DMS153 (cell line): ENCODE data around the gene POPDC3.
A peak's percentile ranks its signal among the peaks of the same experiment; 100 is the strongest.

Source experiments
- DNase-seq: peaks from one replicate; lab custom pipeline; 2025; lab: John Stamatoyannopoulos, UW

Gene POPDC3

DNA sequence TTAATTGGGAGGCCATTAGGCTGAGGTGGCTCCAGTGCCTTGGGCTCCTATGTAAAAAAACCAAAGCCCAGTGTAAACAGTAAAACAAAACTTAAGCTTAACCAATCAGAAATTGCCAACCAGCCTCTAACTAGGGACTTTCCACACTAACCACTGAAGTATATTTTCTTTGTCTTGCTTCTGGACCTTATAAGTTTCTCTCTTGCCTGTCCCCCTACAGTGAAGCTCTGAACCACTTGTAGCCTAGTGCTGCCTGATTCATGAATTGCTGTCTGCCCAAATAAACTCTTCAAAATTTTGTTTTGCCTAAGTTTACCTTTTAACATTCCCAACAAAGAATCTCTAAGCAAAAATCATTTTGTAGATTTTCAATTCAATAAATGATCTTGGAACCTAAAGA, 28.2 kb downstream of the POPDC3 start:
- no peak for DNase-seq

DNA sequence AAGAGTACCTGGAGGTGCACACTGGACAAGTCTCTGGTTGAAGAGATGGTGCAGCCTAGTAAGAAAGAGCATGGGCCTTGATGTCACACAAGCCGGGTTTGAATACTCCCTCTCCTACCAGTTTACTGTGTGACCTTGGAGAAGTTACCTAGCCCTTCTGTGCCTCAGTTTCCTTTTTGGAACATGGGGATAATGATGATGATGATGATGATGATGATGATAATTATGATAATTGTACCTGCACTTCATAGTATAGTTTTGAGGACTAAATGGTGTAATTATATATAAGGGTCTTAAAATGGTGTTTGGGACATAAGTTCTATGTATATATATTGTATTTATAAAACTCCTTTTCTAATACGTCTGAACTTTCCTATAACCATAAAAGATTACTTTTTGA, 41.7 kb downstream of the POPDC3 start:
- DNase-seq, result no peak

DNA sequence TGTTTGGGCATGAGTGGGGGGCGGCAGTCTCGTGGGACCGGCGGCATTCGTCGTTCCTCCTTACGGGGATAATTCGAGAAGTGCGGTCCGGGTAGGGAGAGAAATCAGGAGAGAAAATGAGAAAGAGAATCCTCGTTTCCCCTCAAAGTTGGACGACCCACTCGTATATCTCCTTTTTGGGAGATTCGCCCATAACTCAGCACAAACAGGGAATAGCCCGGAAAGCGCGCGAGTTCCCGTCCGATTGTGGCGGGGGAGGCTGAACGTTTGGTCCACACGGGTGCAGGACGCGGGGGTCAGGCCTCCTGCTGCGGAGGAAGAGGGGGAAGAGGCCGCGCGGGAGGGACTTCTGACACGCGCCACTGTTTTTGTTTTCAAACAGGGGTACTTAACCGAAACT, 42.4 kb downstream of the POPDC3 start:
- no peak for DNase-seq

DNA sequence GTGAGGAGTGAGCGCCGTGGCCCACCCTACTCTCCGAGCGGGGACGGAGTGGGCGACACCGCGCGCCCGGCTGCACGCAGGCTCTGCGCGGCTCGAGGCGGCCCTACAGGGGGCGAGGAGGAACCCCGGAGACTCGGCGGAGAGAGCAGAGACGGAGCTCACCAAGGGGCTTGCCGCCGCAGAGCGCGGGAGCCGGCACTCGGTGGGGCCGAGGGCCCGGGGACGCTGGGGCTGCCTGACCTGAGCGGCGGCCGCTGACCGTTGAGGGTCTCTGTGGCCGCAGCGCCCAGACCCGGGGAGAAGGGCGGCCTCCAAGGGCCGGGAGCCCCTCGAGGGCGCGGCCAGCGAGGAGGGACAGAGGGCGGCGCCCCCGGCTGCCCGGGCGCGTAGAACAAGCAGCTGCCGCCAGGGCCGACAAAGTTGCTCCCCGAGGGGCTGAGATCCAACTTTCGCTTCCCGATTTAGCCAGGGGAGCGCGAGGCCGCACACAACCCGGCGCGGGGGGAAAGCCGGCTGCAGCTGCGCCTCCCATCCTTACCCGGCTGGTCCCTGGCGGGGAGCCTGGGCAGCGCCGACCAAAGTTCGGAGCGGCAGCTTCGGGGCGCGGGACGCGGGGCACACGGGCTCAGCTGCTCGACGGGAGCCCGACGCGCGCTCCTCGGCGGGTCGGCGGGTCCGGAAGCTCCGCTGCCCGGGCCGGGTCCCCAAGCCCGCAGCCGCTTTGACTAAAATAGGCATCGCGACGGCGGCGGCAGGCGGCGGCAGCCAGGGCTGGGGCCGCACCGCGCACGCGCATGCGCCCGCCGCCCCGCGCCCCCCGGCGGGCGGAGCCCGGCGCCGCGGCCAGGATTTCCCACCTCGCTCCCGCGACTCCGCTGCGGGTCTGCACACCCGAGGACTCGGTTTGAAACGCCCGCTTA, 43.1 kb downstream of the POPDC3 start:
- DNase-seq, result peak; percentile 23

DNA sequence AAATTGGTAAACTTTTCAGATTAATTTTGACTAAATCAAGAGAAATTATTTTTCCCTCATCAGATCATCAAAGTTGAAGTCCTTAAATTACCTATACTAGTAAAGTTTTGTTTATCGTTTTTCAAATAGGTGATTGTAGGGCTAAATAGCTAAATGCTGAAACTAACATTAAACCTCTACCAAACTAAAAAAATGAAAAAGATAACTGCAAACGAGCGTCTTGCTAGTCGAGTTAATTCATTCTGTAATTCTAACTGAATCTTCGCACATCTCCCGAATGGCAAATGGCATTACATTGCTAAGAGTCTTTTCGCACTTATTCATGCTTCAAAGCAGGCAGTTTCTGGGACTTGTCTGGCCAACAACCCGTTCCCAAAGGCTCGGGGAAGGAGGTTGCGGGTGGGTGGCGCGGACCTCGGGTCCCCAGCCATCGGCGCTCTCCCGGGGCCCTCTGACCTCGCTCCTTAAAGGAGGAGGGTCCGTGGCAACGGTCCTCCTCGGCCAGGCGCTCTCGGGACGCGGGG, 43.8 kb downstream of the POPDC3 start:
- DNase-seq, result no peak

DNA sequence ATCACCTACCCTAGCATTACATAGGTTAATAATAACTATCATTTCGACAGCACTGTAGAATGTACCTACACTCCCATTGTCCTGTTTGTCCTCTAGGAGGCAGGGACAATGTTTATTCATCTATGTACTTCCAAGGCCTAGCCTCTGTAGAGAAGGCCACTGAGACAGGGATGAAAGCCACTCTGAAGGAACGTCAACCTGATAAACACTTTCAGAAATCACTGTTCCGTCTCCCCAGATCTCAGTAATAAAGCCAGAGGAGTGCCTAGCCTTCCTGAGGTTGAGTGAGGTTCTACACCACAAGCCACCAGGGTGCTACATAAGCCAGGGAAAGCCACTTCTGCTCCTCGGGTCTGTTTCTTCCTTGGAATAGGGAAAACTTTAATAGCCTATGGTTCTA, 44.8 kb downstream of the POPDC3 start:
- peak; percentile 2 for DNase-seq

DNA sequence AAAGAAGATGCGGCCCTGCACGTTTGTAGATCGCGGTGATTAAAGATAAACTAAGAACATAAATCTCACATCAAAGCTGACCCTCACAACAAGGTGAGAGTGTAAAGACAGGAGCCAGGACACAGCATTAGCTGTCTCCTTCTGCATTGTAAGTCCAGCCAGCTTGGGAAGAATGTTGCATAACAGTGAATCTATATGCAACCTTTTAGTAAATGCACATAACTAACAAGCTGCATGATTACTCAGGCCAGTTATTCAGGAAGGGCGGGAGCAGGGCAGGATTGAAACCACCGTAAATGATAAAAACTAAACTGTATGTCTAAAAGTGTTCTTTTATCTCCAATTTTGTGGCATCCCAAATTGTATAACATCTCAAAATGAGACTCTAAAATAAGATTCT, 57.1 kb downstream of the POPDC3 start:
- DNase-seq, result no peak

DNA sequence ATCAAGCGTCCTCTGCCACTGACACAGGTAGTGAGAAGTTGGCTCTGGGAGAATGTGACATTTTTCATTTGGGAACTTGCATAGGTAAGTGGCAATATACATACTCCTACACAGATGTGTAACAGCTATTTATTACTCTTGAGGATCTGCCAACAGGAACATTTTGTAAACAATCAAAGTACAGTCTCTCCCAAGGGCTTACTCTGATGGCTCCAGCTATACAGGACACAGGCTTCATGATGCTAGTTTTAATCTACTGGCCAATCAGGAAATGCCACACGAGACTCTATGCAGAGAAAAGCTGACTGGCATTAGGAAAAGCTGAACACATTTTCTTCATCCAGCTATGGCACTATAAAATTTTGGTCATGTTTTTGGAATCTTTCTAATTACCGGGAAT, 57.8 kb downstream of the POPDC3 start:
- peak; percentile 71 for DNase-seq

DNA sequence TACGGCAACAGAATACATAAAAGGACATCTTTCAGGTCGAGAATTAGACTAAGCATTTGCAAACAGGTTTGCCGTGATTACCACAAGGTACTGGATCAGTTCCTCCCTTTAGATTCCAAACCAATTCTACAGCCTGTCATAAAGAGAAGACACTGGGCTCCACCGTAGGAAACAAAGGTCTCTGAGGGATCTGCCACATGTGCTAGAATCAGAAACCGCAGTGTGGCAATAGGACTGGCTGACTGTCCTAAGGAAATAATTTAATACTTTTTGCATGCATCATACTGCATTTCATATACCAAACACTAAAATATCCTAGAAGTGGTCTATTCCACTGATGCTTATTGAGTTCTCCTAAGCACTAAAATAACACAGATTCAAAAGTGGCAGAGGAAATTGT, 59.2 kb downstream of the POPDC3 start:
- no peak for DNase-seq

DNA sequence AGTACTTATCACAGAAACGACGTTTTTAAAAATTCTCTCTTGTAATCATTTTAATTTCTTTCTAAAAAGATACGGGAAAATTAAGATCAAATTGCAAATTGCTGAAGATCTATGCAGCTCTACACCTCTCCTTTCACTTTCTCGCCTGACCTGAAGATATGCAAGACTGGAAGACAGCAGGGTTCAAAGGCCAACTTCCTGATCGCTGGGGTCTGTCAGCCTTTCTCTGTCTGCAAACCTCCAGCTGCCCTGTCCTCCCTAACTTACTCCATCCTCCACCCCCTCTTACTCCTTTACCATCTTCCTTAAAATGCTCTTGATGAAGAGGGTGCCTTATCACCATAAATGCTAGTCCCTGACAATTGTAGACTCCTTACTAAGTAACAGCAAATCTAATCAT, 63.7 kb downstream of the POPDC3 start:
- DNase-seq, result no peak

DNA sequence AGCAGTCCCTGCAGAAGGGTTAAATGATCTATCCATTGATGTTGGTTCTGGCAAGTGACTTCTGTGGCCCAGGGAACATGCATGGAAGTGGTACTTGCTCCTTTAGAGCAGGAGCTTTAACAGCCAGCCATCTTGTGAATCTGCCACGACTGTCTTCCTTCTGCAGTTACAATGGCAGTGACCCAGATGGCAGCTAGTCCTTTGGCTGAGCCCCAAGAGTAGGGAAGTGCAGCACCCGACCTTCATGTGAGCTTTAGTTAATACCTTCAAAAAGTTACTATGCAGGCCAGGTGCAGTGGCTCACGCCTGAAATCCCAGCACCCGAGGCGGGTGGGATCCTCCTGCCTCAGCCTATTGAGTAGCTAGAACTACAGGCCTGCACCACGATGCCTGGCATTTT, 66.4 kb downstream of the POPDC3 start:
- no peak for DNase-seq

DNA sequence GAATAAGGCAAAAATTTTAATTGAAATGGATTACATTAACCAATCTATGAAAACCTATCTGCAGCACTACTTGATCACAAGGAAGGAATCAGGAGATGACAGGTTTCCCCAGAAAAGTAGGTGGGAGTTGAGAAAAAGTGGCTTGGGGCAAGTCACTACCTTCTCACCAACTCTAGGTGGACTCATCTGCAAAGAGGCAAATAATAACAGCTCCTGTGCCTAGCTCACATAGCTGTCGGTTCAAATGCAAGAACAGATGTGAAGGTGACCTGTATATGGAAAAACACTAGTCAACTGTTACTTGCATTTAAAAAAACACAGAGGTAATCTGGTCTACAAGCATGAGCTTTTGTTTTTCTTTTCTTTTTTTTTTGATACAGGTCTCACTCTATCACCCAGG, 67.2 kb downstream of the POPDC3 start:
- DNase-seq, result no peak

DNA sequence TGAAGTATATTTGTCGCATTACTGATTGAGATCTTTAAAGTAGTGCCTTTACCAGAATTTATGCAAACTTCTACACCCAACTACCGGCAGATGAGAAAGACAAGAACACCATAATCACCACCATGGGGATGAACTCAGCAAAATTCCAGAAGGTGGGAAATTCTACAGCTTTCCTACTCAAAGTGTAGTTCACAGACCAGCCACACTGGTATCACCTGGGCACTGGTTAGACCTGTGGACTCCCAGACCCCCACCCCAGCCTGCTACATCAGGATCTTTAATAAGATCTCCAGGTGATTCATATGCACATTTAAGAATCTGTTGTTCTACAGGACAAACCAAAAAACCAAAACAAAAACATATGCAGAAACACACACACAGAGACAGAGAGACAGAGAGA, 67.9 kb downstream of the POPDC3 start:
- DNase-seq, result no peak

DNA sequence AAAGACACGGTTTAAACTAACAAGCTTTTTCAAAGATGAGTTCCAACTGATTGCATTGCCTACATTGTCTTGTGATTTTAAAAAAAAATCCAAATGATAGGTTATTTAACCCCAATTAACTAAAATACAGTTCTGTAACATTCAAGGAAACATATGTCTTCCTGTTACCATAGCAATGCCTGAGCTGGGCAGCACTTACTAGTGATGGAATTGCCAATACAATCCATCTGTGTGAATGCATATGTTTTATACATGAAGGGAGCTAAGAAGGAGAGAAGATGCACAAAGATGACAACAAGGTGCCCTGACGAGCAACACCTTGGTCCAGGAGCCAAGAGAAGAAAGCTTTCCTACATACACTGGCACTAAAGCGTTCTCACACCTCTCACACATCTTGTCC, 68.7 kb downstream of the POPDC3 start:
- DNase-seq, result no peak

DNA sequence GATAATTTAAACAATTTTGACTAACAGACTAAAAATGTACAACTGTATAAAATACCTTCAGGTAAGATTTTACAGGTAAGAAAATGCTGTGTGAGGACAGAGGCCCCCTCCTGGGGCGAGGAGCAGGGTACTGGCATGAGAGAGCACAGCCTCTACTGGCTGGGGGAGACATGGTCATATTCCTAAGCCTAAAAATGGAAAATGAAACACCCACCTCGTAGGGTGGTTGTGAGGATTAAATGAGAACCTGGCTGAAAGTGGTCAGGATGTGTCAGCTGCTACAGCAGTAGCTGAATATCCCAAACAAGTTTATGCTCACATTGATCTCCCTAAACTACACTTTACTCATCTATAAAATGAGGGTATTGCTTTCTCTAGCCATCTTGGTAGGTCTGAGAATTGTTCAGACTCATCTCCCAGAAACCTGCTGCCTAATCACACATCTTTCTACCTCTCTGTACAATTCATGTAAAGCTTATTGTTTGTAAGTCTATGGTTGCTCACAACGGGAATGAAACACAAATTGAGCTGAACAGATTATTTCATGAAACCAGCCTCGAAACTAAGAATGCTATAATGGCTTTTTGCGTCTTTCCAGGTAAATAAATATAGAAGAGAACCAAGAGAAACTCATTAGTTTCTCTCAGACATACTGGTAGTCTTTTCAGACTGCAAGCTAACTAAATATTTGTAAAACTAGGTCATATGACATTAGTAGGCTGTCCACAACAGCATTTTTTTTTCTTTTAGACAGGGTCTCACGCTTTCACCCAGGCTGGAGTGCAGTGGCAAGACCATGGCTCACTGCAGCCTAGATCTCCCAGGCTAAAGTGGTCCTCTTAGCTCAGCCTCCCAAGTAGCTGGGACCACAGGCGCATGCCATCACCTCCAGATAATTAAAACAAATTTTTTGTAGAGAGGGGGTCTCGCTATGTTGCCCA, 69.6 kb downstream of the POPDC3 start:
- DNase-seq, result no peak

DNA sequence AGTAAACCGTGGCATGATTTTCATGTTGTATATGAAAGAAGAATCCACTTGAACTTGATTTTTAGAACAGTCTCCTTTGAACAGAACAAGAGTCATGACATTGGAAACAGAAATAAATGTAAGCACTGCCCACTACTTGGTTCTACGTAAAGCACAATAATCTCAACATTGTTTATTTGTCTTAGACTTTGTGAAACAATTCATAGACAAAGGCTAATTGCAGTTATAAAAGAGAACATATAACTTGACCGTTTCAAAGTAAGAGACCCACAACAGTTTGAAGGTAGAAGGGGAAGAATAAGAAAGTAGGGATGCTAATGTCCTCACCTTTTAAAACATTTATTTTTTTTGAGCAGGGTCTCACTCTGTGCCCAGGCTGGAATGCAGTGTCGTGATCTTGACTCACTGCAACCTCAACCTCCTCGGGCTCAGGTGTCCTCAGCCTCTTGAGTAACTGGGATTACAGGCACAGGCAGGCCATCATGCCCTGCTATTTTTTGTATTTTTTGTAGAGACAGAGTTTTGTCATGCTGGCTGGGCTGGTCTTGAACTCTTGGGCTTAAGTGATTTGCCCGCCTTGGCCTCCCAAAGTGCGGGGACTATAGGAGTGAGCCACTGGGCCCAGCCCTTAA, 71.1 kb downstream of the POPDC3 start:
- no peak for DNase-seq
